MCF 10A (cell line): ENCODE results near the gene TGFB3. TPM values are rescaled to one million over a fixed set of nuclear protein-coding genes. Genes with fewer than 3 reads are reported as not detected.

Experiments
- BruUV-seq: library from RNA; stranded (reverse); fragments of 400-500 nt; replicated peaks from 2 replicates; lab custom pipeline; 2021; lab: Mats Ljungman, UMichigan
- CTCF ChIA-PET: fragments of 300-600 bp; sonication (Branson Sonifier 250); formaldehyde crosslinking; extraction: SDS; loops from one replicate; lab custom pipeline; 2021; ENCODE audit warnings: antibody characterized with exemption, inconsistent platforms; lab: Yijun Ruan, JAX
- POLR2A ChIA-PET: fragments of 300-600, 350-650 bp; sonication (Branson Sonifier 250); formaldehyde crosslinking; extraction: SDS; loops from one replicate; lab custom pipeline; 2020; ENCODE audit warnings: antibody characterized with exemption, inconsistent platforms; lab: Yijun Ruan, JAX
- DNase-seq: peaks from one replicate; pipeline ENCODE4 v3.0.0-alpha.2; 2018; ENCODE audit not compliant: unreplicated experiment
- H3K27ac Mint-ChIP-seq: one replicate; pipeline ENCODE4 v1.8.0; 2022; ENCODE audit warnings: mild to moderate bottlenecking, low read depth, mixed read lengths; ENCODE audit not compliant: unreplicated experiment
- H3K27me3 Mint-ChIP-seq: one replicate; pipeline ENCODE4 v1.8.0; 2022; ENCODE audit warnings: mixed read lengths; ENCODE audit not compliant: insufficient read depth, unreplicated experiment
- H3K36me3 Mint-ChIP-seq: one replicate; pipeline ENCODE4 v1.8.0; 2022; ENCODE audit warnings: mild to moderate bottlenecking, moderate library complexity, mixed read lengths; ENCODE audit not compliant: insufficient read depth, unreplicated experiment
- H3K4me1 Mint-ChIP-seq: one replicate; pipeline ENCODE4 v1.8.0; 2022; ENCODE audit warnings: mixed read lengths; ENCODE audit not compliant: insufficient read depth, unreplicated experiment
- H3K4me3 Mint-ChIP-seq: one replicate; pipeline ENCODE4 v1.8.0; 2022; ENCODE audit warnings: mild to moderate bottlenecking, moderate library complexity, mixed read lengths; ENCODE audit not compliant: unreplicated experiment
- H3K9me3 Mint-ChIP-seq: one replicate; pipeline ENCODE4 v1.8.0; 2022; ENCODE audit warnings: mixed read lengths; ENCODE audit not compliant: unreplicated experiment
- intact Hi-C: fragments of 100-400 bp; cut with micrococcal nuclease; formaldehyde crosslinking; loops from 2 replicates; pipeline ENCODE4 v1.14.1; 2022
- total RNA-seq: library from RNA; stranded (reverse); gene quantifications from 2 replicates; pipeline ENCODE4 v1.2.3, GENCODE V29; 2022
- TF ChIP-seq, protein P1 (sequence below): fragments of 200-600 bp; IDR thresholded peaks from one replicate; pipeline ENCODE4 v1.8.0; 2022; ENCODE audit warnings: antibody characterized with exemption, mild to moderate bottlenecking; ENCODE audit not compliant: unreplicated experiment

Gene TGFB3
- total RNA-seq, 1 experiment from 2014 or later = 1.5 TPM

DNA sequence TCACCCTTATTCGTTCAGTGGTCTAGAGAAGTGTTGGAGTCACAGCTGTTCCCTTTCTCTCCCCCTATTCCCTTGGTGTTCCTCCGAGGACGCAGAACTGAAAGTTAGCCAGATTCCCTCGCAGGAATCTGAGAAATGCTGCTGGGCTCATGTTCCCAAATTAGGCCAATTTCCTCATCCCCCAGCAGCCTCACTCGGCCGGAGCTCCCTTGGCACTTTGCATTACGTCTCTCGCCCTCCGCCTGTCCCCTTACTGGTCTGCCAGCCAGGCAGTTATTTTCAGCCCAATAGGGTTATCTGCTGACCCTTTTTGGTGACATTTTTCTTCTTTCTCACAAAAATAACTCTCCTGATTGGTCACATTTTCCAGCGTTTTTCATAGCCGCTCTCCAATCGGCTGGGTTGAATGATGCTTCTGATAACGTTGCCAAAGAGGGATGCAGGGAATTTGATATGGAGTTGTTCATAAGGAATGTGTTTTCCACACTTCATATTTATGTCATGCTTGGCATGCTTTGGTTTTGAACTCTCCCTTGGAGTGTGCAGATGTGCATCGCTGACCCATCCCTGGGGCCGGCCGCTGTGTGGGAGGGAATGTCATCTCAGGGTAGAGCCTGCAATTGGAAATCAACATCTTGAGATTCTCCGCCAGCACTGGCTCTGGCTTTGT, 13.7 kb upstream of the TGFB3 start:
- H3K27ac Mint-ChIP-seq = no peak overlapping the region
- no peak for DNase-seq
- H3K36me3 Mint-ChIP-seq = peaks cover 40% of the 10 kb centered on the region
- H3K4me1 Mint-ChIP-seq = no peaks in the 10 kb centered on the region
- no peaks in the 10 kb centered on the region for H3K27me3 Mint-ChIP-seq
- no TSS peak for BruUV-seq
- H3K4me3 Mint-ChIP-seq = no peak overlapping the region
- POLR2A ChIA-PET = interaction anchor here (1.2 kb wide), 1 partner anchor 10 kb away, joined by 6 read pairs; the partner anchor contains the start of gene IFT43
- TF ChIP-seq, protein P1, sequence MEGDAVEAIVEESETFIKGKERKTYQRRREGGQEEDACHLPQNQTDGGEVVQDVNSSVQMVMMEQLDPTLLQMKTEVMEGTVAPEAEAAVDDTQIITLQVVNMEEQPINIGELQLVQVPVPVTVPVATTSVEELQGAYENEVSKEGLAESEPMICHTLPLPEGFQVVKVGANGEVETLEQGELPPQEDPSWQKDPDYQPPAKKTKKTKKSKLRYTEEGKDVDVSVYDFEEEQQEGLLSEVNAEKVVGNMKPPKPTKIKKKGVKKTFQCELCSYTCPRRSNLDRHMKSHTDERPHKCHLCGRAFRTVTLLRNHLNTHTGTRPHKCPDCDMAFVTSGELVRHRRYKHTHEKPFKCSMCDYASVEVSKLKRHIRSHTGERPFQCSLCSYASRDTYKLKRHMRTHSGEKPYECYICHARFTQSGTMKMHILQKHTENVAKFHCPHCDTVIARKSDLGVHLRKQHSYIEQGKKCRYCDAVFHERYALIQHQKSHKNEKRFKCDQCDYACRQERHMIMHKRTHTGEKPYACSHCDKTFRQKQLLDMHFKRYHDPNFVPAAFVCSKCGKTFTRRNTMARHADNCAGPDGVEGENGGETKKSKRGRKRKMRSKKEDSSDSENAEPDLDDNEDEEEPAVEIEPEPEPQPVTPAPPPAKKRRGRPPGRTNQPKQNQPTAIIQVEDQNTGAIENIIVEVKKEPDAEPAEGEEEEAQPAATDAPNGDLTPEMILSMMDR = no peak
- intact Hi-C loops = no loop called here
- CTCF ChIA-PET = interaction anchor here (1.0 kb wide), 3 partner anchors 80 to 649 kb away, joined by 3 to 4 read pairs (median 3); no protein-coding TSS in a partner anchor
- H3K9me3 Mint-ChIP-seq = no peaks in the 10 kb centered on the region

DNA sequence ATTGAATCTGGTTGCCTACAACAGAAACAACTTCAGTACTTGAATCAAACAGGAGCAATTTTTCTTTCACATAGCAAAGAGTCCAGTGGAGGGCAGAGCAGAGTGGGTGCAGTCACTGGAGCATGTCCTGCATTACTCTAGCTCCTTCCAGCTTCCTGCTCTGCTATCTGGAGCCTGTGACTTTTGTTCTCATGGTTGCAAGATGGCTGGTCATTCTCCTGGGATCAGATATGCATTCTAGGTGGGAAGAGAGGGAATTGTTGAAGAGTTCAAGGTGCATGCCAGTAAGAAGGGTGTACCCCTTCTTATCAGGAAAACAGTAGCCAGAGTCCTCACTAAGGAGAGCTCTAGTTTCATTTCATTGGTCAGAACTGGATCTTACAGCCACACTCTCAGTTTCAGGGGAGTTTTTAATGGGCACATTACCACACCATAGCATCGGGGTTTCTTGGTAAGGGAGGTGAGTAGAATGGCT, 11.8 kb upstream of the TGFB3 start:
- TF ChIP-seq, protein P1 = no peak
- no TSS peak for BruUV-seq
- ChIA-PET CTCF (interaction anchor here (0.6 to 1.6 kb wide), 6 partner anchors 9 to 285 kb away, joined by 3 to 6 read pairs (median 4); no protein-coding TSS in a partner anchor), POLR2A (interaction anchor here (0.6 to 0.8 kb wide), 2 partner anchors 164 to 283 kb away, joined by 3 read pairs; no protein-coding TSS in a partner anchor)
- Mint-ChIP-seq H3K27me3 (no peaks in the 10 kb centered on the region), H3K4me1 (no peaks in the 10 kb centered on the region), H3K36me3 (peaks cover 30% of the 10 kb centered on the region), H3K4me3 (no peak overlapping the region), H3K27ac (no peak overlapping the region), H3K9me3 (no peaks in the 10 kb centered on the region)
- DNase-seq = no peak
- intact Hi-C loops = no loop called here

DNA sequence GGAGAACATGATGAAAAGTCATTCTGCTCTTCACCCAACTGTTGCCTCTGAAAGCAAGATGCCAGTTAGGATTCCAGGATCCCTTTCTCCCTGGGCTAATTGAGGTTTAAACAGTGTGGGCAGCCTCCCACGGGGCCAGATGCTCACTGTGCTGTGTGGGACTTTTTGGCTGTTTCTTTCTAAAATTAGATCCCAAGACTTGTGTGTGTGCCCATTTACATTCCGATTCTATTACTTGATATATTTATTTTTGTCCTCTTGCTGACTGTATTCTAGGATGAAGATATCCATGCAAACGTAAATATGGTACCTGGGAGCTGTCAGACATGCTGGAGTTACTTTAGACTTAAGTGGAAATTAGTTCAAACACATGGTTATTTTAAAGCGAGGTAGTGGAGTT, 10.0 kb upstream of the TGFB3 start:
- Mint-ChIP-seq H3K4me3 (no peak overlapping the region), H3K9me3 (no peaks in the 10 kb centered on the region), H3K36me3 (peaks cover 23% of the 10 kb centered on the region), H3K27me3 (no peaks in the 10 kb centered on the region), H3K4me1 (peaks cover 3% of the 10 kb centered on the region), H3K27ac (no peak overlapping the region)
- intact Hi-C loops = no loop called here
- ChIA-PET CTCF (interaction anchor here (3.2 kb wide), 1 partner anchor 281 kb away, joined by 10 read pairs; no protein-coding TSS in a partner anchor), POLR2A (no interaction called here)
- no peak for DNase-seq
- BruUV-seq = no TSS peak
- TF ChIP-seq, protein P1 = no peak

DNA sequence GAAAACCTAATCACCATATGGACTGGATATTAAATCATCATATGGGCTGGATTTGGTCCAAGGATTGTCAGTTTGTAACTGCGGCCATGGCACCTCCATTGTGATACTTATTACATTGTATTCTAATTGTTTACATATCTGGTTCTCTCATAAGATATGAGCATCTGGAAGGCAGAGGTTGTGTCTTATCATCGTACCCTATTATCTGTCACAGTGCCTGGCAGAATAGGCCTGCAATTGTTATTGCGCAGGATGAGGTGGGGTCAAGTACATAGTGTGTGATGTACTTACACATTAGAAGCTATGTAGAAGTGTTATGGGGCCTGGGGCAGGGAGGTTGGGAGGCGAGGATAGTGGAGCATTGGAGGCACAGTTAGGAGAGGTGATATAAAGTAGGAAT, 8.5 kb upstream of the TGFB3 start:
- Mint-ChIP-seq H3K4me1 (peaks cover 10% of the 10 kb centered on the region), H3K9me3 (no peaks in the 10 kb centered on the region), H3K27me3 (no peaks in the 10 kb centered on the region), H3K36me3 (peaks cover 23% of the 10 kb centered on the region), H3K4me3 (no peak overlapping the region), H3K27ac (no peak overlapping the region)
- no TSS peak for BruUV-seq
- TF ChIP-seq, protein P1 = no peak
- ChIA-PET POLR2A (no interaction called here), CTCF (interaction anchor here (1.0 to 3.2 kb wide), 2 partner anchors 163 to 279 kb away, joined by 3 to 10 read pairs; no protein-coding TSS in a partner anchor)
- intact Hi-C loops = no loop called here
- no peak for DNase-seq
